Measurements from ENCODE around the gene MCAT.

The MCAT gene

GRCh38 chr22:43172191-43172590 is 29.0 kb upstream of the MCAT start:
- DNase-seq: no peak

GRCh38 chr22:43171607-43172006 is 28.4 kb upstream of the MCAT start:
- no peak for DNase-seq

GRCh38 chr22:43171019-43171491 is 27.9 kb upstream of the MCAT start:
- no peak for DNase-seq

- no peak for DNase-seq
These were observed 26.9 kb upstream of the MCAT start for GRCh38 chr22:43170131-43170480.

GRCh38 chr22:43169310-43170130 is 26.3 kb upstream of the MCAT start:
- no peak for DNase-seq

GRCh38 chr22:43168471-43169309 is 25.5 kb upstream of the MCAT start:
- no peak for DNase-seq

GRCh38 chr22:43167001-43167589 is 23.9 kb upstream of the MCAT start:
- DNase-seq: no peak

GRCh38 chr22:43166132-43166930 is 23.1 kb upstream of the MCAT start:
- DNase-seq: no peak

- no peak for DNase-seq
These were observed 21.4 kb upstream of the MCAT start for GRCh38 chr22:43164636-43165035.

- DNase-seq: no peak
These were observed 20.1 kb upstream of the MCAT start for GRCh38 chr22:43163241-43163795.

GRCh38 chr22:43162412-43163150 is 19.4 kb upstream of the MCAT start:
- no peak for DNase-seq

GRCh38 chr22:43160497-43161126 is 17.4 kb upstream of the MCAT start:
- no peak for DNase-seq

GRCh38 chr22:43159484-43160178 is 16.4 kb upstream of the MCAT start:
- no peak for DNase-seq

GRCh38 chr22:43158778-43159483 is 15.7 kb upstream of the MCAT start:
- no peak for DNase-seq

GRCh38 chr22:43157874-43158546 is 14.8 kb upstream of the MCAT start:
- DNase-seq: no peak

GRCh38 chr22:43156413-43156812 is 13.2 kb upstream of the MCAT start:
- DNase-seq: no peak

- DNase-seq: no peak
These were observed 12.6 kb upstream of the MCAT start for GRCh38 chr22:43155789-43156188.

GRCh38 chr22:43154887-43155536 is 11.8 kb upstream of the MCAT start:
- no peak for DNase-seq

- DNase-seq: no peak
These were observed 10.7 kb upstream of the MCAT start for GRCh38 chr22:43153899-43154298.
